Stimulated activated CD8-positive, alpha-beta memory T cell treated with anti-CD3 and anti-CD28 coated beads, Interleukin-15, amount 100 ng/mL, for 4 hours (primary cell): ENCODE measurements around the gene NEK1.
"Not testable (repeated sequence)": the region's sequence is repeated elsewhere in the genome, so short reads cannot be mapped to it uniquely, and the experiment has no call there.

Experiments
- DNase-seq, 2 donors: peaks; one replicate each; pipeline ENCODE4 v3.0.0-alpha.2; 2020; ENCODE audit warnings: low read depth in 2 of 2

NEK1 gene

GRCh38 chr4:169499907-169500306 is 112.5 kb downstream of the NEK1 start:
- DNase-seq = not testable (repeated sequence)

- DNase-seq = not testable (repeated sequence)
Observed at GRCh38 chr4:169494234-169494633, 118.1 kb downstream of the NEK1 start.

GRCh38 chr4:169493164-169493524 is 119.2 kb downstream of the NEK1 start:
- DNase-seq = no peak

GRCh38 chr4:169492436-169493163 is 119.8 kb downstream of the NEK1 start:
- DNase-seq = no peak

- no peak for DNase-seq
Observed at GRCh38 chr4:169491211-169491610, 121.2 kb downstream of the NEK1 start.

- DNase-seq = no peak
Observed at GRCh38 chr4:169489306-169489705, 123.1 kb downstream of the NEK1 start.

- DNase-seq = no peak
Observed at GRCh38 chr4:169485791-169486742, 126.3 kb downstream of the NEK1 start.

- DNase-seq = no peak
Observed at GRCh38 chr4:169485086-169485485, 127.3 kb downstream of the NEK1 start.

- DNase-seq = no peak
Observed at GRCh38 chr4:169484485-169484884, 127.9 kb downstream of the NEK1 start.

- no peak for DNase-seq
Observed at GRCh38 chr4:169464080-169464479, 148.3 kb downstream of the NEK1 start.

- DNase-seq = no peak
Observed at GRCh38 chr4:169460081-169460480, 152.3 kb downstream of the NEK1 start.

GRCh38 chr4:169458575-169458974 is 153.8 kb downstream of the NEK1 start:
- DNase-seq = no peak

GRCh38 chr4:169452644-169453043 is 159.7 kb downstream of the NEK1 start:
- DNase-seq = not testable (repeated sequence)

- DNase-seq = not testable (repeated sequence)
Observed at GRCh38 chr4:169448935-169449334, 163.4 kb downstream of the NEK1 start.

- DNase-seq = no peak
Observed at GRCh38 chr4:169446824-169447223, 165.6 kb downstream of the NEK1 start.

GRCh38 chr4:169443748-169444147 is 168.6 kb downstream of the NEK1 start:
- DNase-seq = no peak

- no peak for DNase-seq
Observed at GRCh38 chr4:169440446-169440845, 171.9 kb downstream of the NEK1 start.

GRCh38 chr4:169439244-169439643 is 173.1 kb downstream of the NEK1 start:
- no peak for DNase-seq

- DNase-seq = no peak
Observed at GRCh38 chr4:169438057-169438480, 174.3 kb downstream of the NEK1 start.

GRCh38 chr4:169437299-169438047 is 174.9 kb downstream of the NEK1 start:
- DNase-seq = no peak

GRCh38 chr4:169436734-169437133 is 175.6 kb downstream of the NEK1 start:
- DNase-seq = no peak

GRCh38 chr4:169428376-169428775 is 184.0 kb downstream of the NEK1 start:
- no peak for DNase-seq
